OCI-LY1 (cell line): ENCODE results near the gene NAA40.

Experiments
- CTCF ChIP-seq: fragments of 200-600 bp; sonication (generic), shearing (Covaris generic); IDR thresholded peaks from 2 replicates; pipeline ENCODE4 v1.5.1; 2017; ENCODE audit warnings: mild to moderate bottlenecking, antibody characterized with exemption, low read length, moderate library complexity, mixed read lengths
- EZH2 ChIP-seq: fragments of 200-600 bp; sonication (generic), shearing (Covaris generic); IDR thresholded peaks from 2 replicates; pipeline ENCODE4 v1.8.0; 2017; ENCODE audit warnings: borderline replicate concordance, mixed run types, mild to moderate bottlenecking, antibody characterized with exemption, low read length, moderate library complexity, mixed read lengths

GRCh38 chr11:64005691-64006090 is 66.9 kb downstream of the NAA40 start:
- no peak for TF ChIP-seq EZH2
- no peak for TF ChIP-seq CTCF
